ENCODE measurements around the gene SLC16A10. TPM values are rescaled to one million over a fixed set of nuclear protein-coding genes. Genes with fewer than 3 reads are reported as not detected.
A peak's percentile ranks its signal among the peaks of the same experiment; 100 is the strongest.
"Not testable (repeated sequence)": the region's sequence is repeated elsewhere in the genome, so short reads cannot be mapped to it uniquely, and the experiment has no call there.

SLC16A10 gene
- total RNA-seq, 1 donor from 2014 or later = 32.2 TPM

- no peak for DNase-seq
Observed at GRCh38 chr6:111187874-111188273, 100.6 kb downstream of the SLC16A10 start.

- not testable (repeated sequence) for DNase-seq
Observed at GRCh38 chr6:111189666-111190210, 102.4 kb downstream of the SLC16A10 start.

GRCh38 chr6:111190637-111191036 is 103.3 kb downstream of the SLC16A10 start:
- DNase-seq = no peak

- not testable (repeated sequence) for DNase-seq
Observed at GRCh38 chr6:111191136-111191535, 103.8 kb downstream of the SLC16A10 start.

GRCh38 chr6:111192911-111193555 is 105.7 kb downstream of the SLC16A10 start:
- DNase-seq = no peak

GRCh38 chr6:111195656-111196055 is 108.4 kb downstream of the SLC16A10 start:
- DNase-seq = no peak

- no peak for DNase-seq
Observed at GRCh38 chr6:111198841-111199240, 111.5 kb downstream of the SLC16A10 start.

GRCh38 chr6:111199935-111200334 is 112.6 kb downstream of the SLC16A10 start:
- DNase-seq = no peak

- DNase-seq = no peak
Observed at GRCh38 chr6:111200350-111201243, 113.3 kb downstream of the SLC16A10 start.

GRCh38 chr6:111201244-111201554 is 113.9 kb downstream of the SLC16A10 start:
- no peak for DNase-seq

GRCh38 chr6:111201764-111202163 is 114.5 kb downstream of the SLC16A10 start:
- no peak for DNase-seq

GRCh38 chr6:111203539-111203938 is 116.2 kb downstream of the SLC16A10 start:
- DNase-seq = not testable (repeated sequence)

GRCh38 chr6:111204305-111204704 is 117.0 kb downstream of the SLC16A10 start:
- DNase-seq = no peak

GRCh38 chr6:111204881-111205280 is 117.6 kb downstream of the SLC16A10 start:
- no peak for DNase-seq

- DNase-seq = no peak
Observed at GRCh38 chr6:111205502-111205901, 118.2 kb downstream of the SLC16A10 start.

- DNase-seq = no peak
Observed at GRCh38 chr6:111207141-111207858, 120.0 kb downstream of the SLC16A10 start.

- no peak for DNase-seq
Observed at GRCh38 chr6:111208933-111209332, 121.6 kb downstream of the SLC16A10 start.

- peak; percentile 84 for DNase-seq
Observed at GRCh38 chr6:111210194-111210728, 123.0 kb downstream of the SLC16A10 start.

GRCh38 chr6:111211411-111212030 is 124.2 kb downstream of the SLC16A10 start:
- DNase-seq = no peak

- no peak for DNase-seq
Observed at GRCh38 chr6:111212625-111213024, 125.3 kb downstream of the SLC16A10 start.

GRCh38 chr6:111215131-111215530 is 127.8 kb downstream of the SLC16A10 start:
- no peak for DNase-seq

GRCh38 chr6:111219785-111220184 is 132.5 kb downstream of the SLC16A10 start:
- no peak for DNase-seq
